Activated CD4-positive, alpha-beta T cell treated with anti-CD3 and anti-CD28 coated beads, Interleukin-2, amount 50 U/mL, for 48 hours (primary cell): ENCODE data around the gene LHCGR.
"Not testable (repeated sequence)": the region's sequence is repeated elsewhere in the genome, so short reads cannot be mapped to it uniquely, and the experiment has no call there.

Experiments used
- DNase-seq, 2 experiments: peaks; one replicate each; pipeline ENCODE4 v3.0.0-alpha.2; 2020

The LHCGR gene

GRCh38 chr2:48739236-48739635 is 16.3 kb downstream of the LHCGR start:
- DNase-seq = not testable (repeated sequence)

DNA sequence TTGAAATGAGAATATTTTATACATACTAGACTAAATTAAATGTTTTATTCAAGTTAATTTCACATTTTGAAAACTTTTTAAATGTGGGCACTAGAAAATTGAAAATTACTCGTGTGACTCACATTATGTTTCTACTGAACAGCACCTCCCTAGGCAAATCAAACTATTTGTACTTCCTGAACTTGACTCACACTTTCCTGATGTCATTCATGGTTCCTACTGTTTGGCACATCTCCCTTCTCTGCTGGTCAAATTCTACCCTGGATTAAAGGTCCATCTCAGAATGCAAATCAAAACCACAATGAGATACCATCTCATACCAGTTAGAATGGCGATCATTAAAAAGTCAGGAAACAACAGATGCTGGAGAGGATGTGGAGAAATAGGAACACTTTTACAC is 16.7 kb downstream of the LHCGR start:
- DNase-seq = no peak

- DNase-seq = no peak
Measured at GRCh38 chr2:48736251-48736650, 19.3 kb downstream of the LHCGR start.

DNA sequence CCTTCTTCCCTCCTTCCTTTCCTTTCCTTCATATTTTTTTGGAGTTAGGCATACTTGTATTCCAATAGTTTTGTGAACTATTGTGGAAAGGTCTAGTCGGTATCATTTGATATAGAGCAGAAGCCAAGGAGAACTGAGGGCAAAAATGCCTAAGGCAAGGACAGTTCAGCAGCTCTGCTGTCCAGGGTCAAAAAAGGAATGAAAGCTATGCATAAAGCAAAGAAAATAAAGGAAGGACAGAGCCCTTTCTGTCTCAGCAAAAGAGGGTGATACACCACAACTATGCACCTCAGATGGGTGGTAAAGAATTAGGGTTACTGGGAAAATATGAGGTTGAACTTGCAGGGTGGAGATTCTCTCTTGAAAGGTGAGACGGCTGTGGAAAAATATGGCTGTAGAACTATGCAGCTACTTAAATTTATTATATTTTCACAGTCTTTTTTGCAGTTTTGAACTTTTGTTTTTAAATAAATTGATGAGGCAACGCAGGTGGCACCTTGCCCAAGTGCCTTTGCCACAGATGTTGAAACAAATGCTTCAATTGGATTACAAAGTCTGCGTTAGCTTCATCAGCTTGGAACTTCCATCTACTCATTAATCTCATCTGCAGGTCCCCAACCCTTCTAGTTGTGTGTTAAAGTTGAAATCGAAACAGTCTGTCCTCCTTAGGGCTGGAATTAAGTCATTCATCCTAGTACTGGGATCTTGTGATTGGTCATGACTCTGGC is 20.8 kb downstream of the LHCGR start:
- no peak for DNase-seq

DNA sequence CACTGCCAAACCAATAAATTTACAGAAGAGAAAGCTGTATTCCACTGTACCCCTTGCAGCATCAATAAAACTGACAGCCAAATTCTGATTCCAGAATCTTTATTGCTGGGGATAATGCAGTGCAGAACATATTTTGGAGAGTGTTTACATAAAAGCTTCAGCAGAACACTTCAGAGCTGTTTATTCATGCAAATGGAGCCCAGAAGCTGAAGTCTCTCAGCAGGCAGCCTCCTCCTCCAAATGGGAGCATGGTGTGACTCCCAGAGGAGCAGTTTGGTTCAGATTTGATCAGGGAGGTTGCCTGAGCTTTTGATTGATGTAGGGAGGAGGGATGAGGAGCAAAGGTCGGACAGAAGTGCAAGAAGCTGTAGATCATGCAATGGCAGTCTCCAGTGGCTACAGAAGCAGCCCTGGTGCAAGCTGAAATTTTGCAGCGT is 22.4 kb downstream of the LHCGR start:
- DNase-seq = no peak

- DNase-seq = no peak
Measured at GRCh38 chr2:48728840-48729239, 26.7 kb downstream of the LHCGR start.

GRCh38 chr2:48728295-48728694 is 27.2 kb downstream of the LHCGR start:
- DNase-seq = no peak

DNA sequence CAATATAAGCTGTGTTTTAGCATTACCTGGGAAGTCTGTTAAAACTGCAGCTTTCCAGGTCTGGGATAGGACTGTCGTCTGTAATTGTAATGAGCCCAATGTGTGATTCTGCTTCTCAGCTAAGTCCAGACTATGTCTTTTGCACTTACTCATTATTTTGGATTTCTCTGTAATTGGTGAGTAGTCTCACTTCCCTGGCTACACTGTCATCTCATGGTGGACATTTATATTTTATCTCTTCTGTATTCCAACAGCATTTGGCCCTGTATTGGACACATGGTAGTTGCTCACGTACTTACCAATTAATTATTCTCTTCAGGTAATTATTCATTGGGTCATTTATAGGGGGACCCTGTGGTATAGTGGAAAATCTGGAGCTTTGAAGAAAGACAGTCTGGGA is 28.0 kb downstream of the LHCGR start:
- DNase-seq = no peak

- no peak for DNase-seq
Measured at GRCh38 chr2:48725696-48726494, 29.6 kb downstream of the LHCGR start.

GRCh38 chr2:48724278-48724677 is 31.2 kb downstream of the LHCGR start:
- DNase-seq = no peak

DNA sequence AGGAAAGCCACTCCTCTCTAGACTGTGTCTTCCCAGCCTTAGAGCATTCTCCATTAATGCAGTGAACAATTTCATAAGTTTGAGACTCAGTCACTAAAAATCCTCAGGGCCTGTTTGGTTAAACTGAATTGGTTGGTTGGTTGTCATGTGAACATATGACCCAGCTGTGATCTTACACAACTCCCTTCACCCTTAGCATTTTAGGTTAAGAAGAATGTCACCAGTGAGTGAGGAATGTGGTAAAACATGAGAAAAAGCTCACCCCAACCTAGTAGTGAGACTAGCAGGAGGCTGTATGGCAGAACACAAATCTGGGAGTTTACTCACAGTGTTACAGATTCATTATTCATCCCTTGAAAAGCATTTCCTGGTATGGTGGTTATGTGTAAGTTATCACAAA is 32.4 kb downstream of the LHCGR start:
- DNase-seq = no peak

GRCh38 chr2:48722391-48722790 is 33.1 kb downstream of the LHCGR start:
- DNase-seq = no peak

- DNase-seq = no peak
Measured at GRCh38 chr2:48721158-48721557, 34.4 kb downstream of the LHCGR start.

DNA sequence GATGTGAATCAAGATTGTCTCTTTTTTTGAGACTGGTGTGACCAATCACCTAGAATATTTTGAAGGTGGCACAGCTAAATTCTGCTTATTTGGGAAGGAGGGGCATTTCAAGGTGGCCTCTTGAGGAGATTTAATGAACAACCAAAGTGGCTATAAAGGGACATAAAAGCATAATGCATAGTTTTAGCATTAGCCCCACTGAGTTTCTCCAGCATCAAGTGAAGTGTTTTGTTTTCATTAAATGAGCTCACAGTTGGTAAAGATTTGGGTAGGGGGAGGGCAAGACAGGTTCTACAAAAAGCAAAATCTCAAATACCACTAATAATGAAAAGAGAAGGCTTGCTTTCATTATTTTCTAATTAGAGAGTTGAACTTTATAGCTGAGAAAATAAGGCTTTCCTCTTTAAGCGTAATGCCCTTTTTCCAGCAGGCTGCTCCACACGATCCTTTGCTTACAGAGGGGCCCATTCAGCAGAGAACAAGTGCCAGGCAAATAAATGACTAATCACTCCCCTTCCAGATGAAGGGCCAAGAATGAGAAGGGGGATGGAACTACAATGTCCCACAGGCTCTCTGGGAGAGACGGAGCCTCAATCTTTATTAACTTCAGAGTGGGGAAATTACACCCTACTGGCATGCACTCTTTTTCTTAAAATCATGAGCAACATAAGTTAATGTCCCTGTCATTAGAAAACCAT is 35.9 kb downstream of the LHCGR start:
- DNase-seq = no peak

DNA sequence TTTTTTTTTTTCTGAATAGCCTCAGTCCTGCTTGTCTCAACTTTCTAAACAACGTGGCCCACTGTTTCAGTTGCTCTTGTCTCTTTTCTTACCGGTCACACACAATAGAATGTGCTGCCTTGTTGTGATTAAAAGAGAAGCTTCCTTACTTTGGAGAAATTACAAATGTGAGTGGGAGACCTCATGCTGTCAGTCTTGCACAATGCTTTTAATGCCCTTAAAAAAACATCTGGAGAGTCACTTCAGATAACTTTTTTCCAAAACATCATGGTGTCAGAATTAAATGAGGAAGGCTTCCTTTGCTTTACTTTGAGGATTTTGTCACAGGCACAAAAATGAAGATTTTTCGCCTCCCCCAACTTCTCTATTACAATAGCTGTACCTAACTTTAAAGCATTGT is 37.7 kb downstream of the LHCGR start:
- no peak for DNase-seq

DNA sequence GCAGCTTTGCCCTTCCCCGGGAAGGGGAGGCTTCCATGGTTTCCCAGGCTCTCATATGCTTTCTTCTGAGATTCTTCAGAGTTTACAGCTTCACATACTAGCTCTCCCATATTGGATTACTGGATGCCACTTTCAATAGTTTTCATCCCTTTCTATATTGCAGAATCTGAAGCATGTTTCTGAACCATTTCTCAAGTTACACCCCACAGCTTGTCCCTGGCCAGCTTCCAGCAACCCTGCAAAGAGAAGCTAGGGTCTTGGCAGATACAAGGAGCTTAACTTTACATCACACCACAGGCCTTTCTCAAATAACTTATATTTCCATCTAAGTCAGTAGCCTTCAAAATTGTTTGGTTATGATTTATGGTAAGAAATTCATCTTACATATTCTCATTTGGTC is 39.6 kb downstream of the LHCGR start:
- no peak for DNase-seq

DNA sequence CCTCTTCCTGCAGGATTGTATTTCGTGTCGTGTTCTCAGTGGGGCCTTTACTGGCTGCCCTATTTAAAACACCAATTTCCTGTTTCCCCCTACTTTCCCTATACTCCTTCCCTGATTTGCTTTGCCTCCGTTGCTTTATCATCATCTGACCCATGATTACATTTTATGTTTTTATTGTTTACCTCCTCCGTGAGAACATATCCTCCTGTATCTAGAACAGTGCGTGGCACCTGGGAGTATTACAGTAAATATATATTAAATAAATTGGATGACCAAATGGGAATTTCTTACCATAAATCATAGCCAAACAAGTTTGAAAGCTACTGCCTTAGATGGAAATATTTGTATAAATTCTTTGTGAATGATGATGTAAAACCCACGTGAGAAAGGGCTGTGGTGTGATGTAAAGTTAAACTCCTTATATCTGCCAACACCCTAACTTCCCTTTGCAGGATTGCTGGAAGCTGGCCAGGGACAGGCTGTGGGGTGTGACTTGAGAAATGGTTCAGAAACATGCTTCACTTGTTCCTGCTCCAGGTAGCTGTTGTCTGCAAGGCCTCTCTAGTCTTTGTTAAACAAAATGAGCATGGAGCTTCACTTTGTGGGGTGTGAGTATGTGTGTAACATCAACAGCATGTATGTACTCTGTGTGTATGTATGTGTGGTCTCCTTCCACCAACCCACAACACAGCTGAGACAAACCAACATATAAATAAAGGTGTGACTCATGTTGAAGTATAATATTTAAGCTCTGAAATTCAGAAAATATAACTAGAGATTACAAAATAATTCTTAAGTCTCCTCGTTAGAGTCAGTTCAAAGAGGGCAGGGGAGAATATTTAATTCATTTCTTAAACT is 40.3 kb downstream of the LHCGR start:
- DNase-seq = no peak

DNA sequence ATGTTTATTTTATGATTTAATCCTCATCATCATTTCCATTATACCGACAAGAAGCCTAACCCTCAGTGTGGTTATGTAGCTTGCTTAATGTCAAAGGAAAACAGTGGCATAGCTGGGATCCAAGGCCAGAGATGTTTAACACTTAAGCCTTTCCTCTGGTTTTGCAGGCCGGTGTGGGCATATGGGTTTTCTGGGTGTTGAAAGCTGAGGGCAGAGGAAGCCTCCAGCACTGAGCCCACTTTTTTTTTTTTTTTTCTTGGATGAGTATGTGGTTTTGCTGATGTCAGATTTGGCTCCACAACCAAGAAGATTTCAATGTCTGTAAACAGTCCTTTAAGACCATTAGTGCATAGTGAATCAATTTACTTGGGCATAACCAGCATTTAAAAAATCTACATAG is 41.3 kb downstream of the LHCGR start:
- no peak for DNase-seq

GRCh38 chr2:48713647-48714046 is 41.9 kb downstream of the LHCGR start:
- no peak for DNase-seq

DNA sequence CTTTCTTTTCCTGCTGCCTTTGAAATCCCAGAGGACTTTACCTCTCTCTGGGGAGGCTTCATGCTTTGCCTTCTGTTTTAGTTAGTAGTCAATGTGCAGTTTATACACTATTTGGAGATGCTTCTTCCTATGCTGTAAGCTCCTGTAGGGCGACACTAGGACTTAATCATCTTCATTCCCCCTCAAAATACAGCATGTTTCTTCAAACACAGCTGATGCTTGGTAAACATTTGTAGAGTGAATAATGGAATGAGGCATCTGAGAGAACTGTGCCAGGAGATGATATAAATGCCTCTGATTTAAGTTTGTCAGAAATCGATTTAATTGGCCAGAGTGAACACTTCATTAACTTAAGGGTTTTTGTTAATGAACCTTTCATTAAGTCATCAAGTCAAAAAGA is 43.4 kb downstream of the LHCGR start:
- no peak for DNase-seq

DNA sequence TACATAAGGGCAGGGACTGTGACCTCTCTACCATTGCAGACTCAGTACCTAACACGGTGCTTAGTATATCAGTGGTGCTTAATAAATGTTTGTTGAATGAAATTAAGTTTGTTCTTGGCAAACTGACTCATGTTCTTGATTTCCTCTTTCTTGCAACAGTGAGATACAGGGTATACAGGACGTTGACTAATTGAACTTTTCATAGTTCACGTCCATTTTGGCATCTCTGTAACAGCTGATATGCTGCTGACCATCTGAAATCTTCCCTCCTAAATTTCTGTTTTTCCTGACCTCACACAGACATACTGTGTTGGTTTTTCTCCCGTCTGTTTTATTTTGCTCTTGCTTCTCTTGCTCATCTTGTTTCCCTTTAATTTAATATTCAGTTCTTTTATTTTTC is 44.2 kb downstream of the LHCGR start:
- DNase-seq = no peak

DNA sequence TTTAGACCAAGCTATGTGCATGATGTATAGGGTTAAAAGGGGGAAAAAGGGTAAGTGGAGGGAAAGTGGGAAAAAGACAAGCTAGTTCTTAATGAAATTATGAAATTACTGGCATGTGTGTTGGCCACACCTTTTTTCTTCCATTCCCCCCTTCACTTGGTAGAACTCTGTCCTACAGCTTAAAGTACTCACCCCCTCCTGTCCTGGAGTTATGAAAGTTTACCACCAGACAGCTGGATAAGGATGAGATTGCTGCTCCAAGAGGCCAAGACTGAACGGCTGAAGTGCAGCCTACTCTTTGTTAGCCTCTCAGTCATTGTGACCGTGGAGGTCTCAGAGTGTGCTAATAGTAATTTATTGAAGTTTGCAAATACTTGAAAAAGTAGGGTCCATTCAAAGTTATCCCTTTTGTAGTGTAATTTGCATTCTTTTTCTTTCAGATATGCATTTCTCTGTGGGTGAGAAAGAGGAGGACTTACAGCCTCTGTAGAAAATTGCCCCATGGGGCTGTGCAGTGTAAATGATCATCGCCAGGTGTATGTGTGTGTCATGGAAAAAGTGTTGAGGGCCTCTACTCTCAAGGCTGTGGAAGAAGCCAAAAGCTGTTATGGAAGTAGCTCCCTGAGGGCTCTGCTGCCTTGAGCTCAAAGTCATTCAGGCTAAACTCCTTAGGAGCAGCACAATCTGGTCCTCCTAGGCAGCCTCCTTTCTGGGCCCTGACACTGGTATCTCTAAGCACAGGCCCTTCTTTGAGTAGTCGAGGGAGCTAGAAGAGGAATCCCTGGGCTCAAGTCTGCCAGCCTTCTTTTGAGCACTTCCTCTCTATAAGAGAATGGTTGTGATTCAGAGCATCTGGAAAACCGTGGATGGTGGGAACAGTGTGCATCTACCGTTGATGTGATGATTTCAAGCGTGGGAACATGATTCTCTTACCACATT is 46.2 kb downstream of the LHCGR start:
- no peak for DNase-seq
